NCI-H1930 (cell line): ENCODE results near the gene RNF220.
"Not testable (repeated sequence)": the region's sequence is repeated elsewhere in the genome, so short reads cannot be mapped to it uniquely, and the experiment has no call there.

ENCODE experiments used
- DNase-seq, 2 experiments: peaks; one replicate each; lab custom pipeline; 2025; lab: John Stamatoyannopoulos, UW

The RNF220 gene

DNA sequence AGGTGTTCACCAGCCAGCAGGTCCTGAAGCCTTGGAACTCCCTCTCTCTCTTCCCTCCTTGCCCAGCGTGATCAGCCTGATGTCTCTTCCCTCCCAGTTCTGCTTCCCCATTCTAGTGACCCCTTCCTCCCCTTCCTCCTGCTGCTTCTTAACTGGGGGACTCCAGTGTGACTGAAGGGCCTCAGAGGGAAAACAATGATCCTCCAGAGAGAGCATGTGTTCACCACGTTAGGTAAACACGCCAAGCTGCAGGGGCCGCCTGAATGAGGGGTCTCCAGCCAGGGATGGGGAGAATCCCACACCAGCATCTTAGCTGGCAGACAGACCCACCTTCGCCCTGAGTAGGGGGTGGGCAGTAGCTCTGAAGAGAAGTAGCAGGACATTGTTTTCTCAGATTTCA, 144.5 kb downstream of the RNF220 start:
- no peak for DNase-seq

DNA sequence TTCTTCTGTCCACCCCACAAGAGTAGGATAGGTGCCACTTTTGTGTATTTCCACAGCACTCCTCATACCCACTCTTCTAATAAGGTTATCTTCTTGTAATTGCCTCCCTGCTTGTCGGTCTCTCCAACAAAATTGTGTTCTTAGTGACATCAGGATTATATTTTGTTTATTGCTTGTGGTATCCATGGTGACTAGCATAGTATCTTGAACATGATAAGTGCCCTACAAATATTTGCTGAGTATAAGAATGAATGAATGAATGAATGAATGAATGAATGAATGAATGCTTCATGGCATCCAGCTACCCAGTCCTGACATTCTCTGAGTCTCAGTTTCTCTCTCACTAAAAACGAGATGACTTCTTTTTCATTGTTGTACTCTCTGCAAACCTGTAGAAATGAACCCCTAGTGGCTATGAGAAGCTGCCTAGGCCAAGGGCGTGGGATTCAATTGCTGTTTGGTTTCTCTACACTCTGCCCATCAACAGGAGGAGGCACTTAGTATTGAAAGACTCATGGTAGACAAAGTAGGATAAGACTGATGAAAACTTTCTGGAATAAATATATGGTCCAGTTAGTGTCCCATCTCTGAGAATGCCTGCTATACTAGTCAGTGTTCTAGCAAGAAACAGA, 148.2 kb downstream of the RNF220 start:
- DNase-seq: no peak

GRCh38 chr1:44553771-44554170, 148.7 kb downstream of the RNF220 start:
- no peak for DNase-seq

- no peak for DNase-seq
These were observed 149.7 kb downstream of the RNF220 start for GRCh38 chr1:44554706-44555105.

GRCh38 chr1:44557778-44558177, 152.7 kb downstream of the RNF220 start:
- no peak for DNase-seq

DNA sequence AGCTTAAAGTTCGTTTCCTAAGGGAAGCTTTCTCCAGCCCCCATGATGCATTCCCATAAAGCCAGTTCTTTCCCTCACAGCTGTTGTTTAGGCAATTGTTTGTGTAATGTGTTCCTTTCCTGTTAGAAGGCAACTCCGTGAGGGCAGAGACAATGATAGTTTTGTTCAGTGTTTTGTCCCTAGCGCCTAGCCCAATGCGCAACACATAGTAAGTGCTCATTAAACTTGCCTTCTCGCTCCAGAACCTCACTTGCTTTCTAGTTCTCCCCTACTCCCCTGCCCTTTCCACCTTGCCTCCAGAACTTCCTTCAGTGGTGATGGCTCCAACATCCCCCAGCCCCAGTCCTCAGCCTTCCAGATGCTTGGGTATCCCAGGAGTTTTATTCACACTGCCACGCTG, 153.8 kb downstream of the RNF220 start:
- no peak for DNase-seq

DNA sequence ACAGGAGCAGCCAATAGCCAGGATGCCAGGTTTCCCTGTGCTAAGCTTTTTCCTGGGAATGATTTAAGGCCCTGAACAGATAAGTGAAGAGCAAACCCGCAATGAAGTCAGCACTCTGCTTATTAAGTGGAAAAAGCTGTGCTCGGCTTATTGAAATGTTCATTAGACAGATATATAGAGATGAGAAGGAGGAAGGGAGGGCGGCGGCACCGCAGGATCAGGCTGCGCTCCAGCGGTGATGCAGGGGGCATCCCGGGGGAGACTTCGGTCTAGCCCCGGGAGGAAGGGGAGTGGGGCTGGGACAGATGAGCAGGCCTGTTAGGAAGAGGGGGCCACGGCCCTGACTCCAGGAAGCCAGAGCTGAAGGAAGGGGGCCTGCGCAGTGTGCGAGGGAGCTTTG, 154.3 kb downstream of the RNF220 start:
- DNase-seq: no peak

DNA sequence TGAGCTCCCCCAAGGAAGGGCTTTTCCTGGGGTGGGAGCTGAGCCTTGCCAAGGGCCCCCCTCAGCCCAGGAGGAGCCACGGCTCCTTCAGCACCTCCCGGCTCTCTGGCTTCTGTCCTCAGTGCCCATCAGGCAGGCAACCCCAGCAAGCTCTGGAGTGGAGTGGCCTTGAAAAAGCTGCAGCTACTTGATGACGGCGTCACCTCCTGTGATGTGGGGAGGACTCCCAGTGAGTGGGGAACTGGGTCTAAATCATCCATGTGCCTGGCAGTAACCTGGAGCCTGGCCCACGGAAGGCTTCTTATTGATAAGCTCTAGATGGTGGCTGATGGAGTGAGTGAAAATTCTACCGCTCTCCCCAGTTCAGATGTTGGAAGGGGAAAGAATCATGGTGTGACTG, 154.9 kb downstream of the RNF220 start:
- DNase-seq: no peak

- not testable (repeated sequence) for DNase-seq
These were observed 155.6 kb downstream of the RNF220 start for GRCh38 chr1:44560696-44561095.

- no peak for DNase-seq
These were observed 160.2 kb downstream of the RNF220 start for GRCh38 chr1:44565259-44565750.

GRCh38 chr1:44565833-44566232, 160.8 kb downstream of the RNF220 start:
- no peak for DNase-seq

DNA sequence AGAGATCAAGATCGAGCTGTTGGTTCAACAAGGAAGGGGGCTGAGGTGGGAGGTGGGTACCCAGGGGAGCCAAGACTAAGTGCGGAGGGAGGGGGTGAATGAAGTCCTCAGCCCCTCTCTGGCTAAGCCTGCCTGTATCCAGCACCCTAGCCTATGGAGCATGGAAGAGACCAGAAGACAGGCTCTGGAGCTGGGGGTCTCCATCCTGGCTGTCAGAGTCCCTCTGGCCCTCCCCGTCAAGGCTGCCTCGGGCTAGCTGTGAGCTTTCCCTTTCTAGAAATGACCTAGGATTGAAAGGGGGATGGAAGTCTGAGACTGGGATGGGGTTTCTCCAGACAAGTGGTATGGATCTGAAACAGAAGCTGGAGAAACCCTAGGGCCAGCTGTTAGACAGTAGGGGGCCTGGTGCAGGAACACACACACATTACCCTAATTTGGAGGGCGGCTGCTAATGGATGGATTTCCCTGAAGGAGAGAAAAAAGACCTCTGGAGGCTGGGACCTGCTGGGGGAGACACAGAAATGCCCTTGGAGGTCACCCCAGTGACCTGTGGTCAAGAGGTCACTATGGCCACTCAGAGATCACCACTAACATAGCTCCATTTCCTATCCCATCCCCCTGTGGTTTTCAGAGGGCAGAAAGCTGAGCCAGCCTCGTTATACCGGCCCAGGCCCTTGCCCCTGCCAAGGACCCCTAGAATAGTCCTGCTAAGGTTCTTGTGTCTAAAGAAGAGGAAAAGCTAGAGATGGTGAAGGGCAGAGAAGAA, 161.4 kb downstream of the RNF220 start:
- no peak for DNase-seq

GRCh38 chr1:44568128-44568900, 163.3 kb downstream of the RNF220 start:
- no peak for DNase-seq

DNA sequence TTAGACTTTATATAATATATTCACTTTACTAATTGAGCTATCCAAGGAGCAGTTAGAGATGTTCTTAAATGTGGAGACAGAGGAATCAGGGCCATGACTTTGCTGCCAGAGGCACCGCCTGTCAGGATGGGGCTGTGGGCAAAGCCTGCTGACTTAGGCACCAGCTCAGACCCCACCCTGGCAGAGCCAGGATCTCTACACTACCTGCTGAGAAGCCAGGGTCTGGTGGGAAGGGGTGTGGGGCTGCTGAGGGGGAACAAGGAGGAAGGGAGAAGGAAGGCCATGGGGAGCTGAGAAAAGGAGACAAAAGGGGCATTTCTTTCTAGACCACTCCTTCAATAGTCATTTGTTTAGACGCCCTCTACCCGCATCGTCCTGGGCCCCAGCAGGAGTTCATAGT, 164.4 kb downstream of the RNF220 start:
- no peak for DNase-seq

DNA sequence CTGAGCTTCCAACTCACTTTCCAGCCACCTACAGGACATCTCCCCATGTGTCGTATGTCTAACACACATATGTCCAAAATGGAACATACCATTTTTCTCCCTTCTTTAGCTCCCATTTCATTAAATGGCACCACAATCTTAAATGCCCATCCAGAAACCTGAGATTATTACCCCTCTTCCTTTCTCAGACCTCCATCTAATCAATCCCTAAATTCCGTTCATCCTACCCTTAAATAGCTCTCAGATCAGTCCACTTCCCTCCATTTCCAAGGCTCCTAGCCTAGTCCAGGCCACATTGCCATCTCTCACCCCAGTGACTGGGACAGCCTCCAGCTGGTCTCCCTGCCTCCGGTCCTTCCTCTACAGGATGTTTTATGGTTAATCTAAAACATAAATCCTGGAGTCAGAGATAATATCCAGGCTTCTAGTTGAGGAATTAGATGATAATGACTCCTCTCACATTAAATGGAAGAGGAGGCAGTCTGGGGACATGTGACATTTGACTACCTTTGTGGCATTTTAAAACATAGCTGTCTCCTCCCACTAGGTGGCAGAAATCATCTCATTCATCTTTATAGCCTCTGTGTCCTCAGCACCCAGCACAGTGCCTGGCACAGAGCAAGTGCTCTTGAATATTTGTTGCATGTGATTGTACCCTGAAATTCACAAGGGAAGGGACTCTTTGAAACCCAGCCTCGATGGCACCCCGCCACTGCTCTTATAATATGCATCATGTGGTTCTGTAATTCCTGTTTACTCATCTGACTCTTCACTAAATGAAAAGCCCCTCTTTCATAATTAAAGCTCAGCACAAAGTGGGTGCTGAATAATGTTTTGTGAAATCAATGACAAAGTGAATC, 166.9 kb downstream of the RNF220 start:
- no peak for DNase-seq

DNA sequence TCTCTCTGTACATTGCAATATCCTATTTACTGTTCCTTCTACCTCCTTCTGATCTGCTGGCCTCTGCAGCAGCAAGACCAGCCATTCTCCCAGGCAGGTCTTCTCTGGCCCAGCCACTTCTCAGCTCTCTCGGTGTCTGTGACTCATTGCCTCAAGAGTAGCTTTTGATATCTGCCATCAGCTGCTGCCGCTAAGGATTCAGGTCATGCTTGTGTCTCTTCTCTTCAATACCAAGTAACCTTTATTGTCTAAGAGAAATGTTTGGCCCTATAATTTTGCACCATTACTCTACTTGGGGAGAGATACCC, 167.5 kb downstream of the RNF220 start:
- DNase-seq: no peak

- DNase-seq: no peak
These were observed 170.3 kb downstream of the RNF220 start for GRCh38 chr1:44575396-44575795.

DNA sequence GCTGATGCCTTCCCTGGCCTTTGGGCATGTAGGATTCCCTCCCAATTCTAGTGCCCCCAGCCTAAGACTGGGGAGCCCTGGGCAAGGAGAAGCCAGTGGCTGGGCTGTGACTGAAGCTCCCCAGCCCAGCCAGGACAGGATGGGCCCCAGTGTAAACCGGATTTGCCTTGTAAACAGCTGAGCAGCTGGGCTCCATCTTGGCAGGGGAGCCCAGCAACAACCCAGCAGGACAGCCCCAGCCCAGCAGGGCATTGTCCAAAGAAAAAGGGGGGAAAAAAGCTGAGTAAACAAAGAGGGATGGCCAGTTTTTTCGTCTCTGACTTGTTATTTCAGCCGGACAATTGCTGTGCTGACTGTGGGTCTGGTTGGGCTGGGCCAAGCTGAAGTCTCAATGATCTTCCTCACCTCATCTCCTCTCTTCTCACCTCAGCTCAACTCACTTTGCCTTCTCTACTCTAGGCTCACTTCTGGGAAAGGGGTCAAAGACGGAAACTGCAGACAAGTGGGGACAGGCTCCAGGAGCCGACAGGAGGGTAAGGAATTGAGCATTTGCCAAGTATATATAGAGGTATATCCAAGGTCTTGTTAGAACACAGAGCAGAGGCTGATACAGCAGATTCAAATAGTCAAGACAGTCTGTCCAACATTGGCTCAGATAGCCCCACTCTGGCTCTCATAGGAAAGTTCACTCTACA, 171.5 kb downstream of the RNF220 start:
- DNase-seq: no peak

- DNase-seq: no peak
These were observed 176.2 kb downstream of the RNF220 start for GRCh38 chr1:44581205-44581604.

DNA sequence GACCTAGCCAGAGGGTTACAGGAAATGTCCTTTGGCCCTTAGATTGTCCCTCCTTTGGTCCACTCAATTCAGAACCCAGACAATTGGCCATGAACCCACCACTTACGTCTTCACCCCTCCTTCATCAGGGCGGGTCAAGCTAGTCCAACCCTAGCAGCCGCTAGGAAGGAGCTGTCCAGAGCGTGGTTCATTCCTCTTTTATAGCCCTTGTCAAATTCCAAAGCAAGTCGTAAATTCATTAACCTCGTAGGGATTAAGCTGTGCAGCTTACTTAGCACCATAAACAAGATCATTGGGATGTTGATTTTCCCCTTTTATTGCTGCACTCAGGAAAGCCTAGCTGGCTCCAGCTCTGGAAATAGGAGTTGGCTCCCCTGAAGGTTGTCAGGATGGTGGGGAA, 179.1 kb downstream of the RNF220 start:
- no peak for DNase-seq

GRCh38 chr1:44585315-44585920, 180.4 kb downstream of the RNF220 start:
- no peak for DNase-seq
